SK-N-DZ (cell line): ENCODE data around the gene ARID1B.

Source experiments
- DNase-seq: peaks from one replicate; pipeline ENCODE4 v3.0.0-alpha.2; 2015; ENCODE audit warnings: low spot score

Gene ARID1B

DNA sequence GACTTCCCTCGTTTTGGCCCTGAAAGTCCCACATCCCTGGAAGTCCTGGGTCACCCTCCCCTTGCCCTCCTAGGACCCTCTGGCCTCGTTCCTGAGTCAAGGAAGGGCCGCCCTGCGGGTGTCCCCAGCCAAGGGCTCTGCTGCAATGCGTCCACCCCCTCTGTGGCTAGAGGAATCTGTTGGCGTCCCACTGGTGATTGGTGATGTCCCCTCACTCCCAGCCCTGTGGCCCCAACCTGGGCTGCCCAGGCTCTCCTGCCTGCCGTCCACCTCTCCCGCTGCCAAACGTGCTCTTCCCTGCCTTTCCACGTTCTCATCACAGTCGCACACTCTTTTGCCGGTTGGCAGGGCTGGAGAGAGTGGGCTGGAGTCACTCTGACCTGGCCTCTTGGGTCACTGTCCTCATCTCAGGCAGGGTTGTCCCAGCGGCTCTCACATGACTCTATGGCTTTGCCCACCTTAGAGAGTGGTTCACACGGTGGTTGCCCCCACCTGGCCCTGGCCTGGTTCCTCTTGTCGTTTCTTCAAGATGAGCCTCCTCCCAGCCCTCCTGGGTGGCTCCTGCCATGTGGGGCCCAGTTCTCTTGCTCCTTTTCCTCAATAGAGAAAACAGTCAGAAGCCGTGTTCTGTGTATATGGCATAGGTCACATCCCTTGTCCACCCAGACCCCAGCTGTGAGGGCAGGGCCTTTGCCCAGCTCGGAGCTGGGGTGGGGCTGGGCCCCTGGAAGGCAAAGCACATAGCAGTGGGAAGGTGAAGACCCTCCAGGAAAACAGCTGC lies 445.2 kb downstream of the ARID1B start:
- no peak for DNase-seq

- no peak for DNase-seq
These were observed 445.8 kb downstream of the ARID1B start for GRCh38 chr6:157223021-157223430.

GRCh38 chr6:157223511-157223910 lies 446.3 kb downstream of the ARID1B start:
- no peak for DNase-seq

DNA sequence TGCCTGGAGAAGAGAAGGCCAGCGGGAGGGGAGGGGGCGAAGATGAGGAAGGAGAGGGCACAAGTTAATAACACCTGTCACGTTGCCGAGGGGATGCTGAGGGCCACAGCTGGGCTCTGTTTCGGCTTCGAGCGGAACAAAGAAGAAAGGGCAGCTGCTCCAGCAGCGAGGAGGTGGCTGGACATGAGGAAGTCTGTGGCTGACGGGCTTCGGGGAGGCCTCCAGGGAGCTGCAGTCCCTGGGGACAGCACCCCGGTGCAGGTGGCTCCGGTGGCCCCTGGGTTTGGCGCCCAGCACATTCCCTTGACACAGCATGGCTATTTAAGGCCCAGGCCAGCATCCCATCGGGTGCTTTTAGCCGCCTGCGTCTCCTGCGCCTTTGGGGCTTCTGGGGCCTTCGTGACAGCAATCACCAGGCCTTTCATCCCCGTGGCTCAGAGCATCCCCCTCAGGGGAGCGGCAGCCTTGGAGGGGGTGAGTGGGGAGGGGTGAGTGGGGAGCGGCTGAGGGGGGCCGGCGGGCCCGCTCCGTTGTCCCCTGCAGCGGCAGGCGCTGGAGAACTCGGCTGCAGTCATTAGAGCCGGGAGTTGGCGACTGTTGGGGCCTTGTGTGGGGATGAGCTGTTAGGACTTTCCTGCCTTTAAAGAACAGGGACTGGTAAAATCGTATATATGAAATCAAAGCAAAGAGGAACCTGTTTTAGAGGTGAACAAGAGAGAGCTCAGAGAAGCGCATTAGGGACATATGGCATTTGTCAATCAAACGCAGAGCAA lies 447.2 kb downstream of the ARID1B start:
- DNase-seq = no peak

GRCh38 chr6:157224951-157225574 lies 447.9 kb downstream of the ARID1B start:
- DNase-seq = peak; percentile 66

DNA sequence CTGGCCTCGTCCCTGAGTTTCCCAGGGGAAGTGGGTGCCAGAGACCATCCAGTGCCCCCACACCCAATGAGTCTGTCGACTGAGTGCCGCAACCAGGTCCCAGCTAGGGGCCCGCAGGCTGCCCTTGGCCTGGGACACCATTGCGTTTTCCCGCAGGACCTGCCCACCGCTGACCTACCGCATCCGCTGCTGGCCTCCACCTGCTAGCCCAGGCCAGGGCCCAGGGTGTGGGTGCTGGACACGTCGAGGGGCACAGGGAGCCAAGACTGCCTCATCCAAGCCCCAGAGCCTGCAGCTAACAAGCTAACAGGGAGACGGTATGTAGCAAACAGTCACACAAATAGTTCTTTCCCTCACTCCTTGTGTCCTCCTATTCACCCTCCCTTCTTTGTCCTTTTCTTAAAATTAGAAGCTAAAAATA lies 448.4 kb downstream of the ARID1B start:
- no peak for DNase-seq

DNA sequence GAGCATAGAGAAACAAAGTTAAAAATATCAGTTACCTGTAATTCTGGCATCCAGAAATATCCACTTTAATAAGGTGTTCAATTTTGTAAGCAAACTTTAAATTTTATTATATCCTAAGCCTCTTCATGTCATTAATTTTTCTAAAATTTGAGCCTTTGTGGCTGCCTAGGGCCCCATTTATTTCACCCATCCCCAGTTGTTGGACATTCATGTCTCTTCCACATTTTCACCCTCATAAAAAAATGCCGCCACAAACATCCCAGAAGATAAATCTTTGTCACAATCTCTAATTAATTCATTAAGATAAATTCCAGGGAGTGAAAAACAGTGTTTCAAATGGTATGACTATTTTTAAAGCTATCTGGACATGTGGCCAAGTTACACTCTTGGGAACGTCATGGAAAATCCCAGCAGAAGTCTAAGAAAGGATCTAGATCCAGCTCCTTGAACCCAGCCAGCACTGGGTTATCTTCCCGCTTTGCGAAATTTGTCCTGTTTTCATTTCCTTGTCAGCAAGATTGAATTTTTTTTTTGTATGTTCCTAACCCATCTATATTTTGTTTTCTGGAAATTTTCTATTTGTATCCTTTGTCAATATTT lies 448.9 kb downstream of the ARID1B start:
- no peak for DNase-seq

- no peak for DNase-seq
These were observed 449.6 kb downstream of the ARID1B start for GRCh38 chr6:157226761-157227160.

DNA sequence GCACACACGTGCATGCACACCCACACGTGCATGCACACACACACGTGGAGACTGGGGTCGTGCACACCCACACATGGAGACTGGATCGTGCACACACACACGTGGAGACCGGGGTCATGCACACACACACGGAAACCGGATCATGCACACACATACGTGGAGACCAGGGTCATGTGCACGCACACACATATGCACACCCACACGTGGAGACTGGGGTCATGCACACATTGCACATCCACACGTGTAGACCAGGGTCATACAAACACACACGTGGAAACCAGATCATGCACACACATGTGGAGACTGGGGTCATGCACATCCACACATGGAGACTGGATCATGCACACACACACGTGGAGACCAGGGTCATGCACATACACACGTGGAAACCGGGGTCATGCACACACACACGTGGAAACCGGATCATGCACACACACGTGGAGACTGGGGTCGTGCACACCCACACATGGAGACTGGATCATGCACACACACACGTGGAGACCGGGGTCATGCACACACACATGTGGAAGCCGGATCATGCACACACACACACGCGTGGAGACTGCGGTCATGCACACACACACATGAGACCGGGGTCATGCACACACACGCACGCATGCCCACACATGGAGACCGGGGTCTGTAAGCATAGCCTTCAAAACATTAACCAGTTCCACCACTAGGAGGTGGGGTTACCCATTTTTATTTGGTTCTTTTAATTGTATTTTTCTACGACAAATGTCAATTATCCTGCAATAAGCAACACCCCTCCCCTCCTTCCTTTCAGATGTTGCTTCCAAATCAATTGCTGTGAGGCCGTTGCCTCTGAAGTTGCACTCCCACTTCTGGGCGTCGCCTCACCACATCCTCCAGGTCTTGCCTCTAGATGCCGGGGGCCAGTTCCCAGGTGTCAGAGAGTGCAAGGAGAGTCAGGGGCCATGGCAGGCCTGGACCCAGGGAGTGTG lies 450.3 kb downstream of the ARID1B start:
- no peak for DNase-seq

GRCh38 chr6:157228426-157229131 lies 451.4 kb downstream of the ARID1B start:
- peak; percentile 83 for DNase-seq

GRCh38 chr6:157229132-157229618 lies 452.0 kb downstream of the ARID1B start:
- DNase-seq = peak; percentile 62

- peak; percentile 75 for DNase-seq
These were observed 452.5 kb downstream of the ARID1B start for GRCh38 chr6:157229713-157230112.

DNA sequence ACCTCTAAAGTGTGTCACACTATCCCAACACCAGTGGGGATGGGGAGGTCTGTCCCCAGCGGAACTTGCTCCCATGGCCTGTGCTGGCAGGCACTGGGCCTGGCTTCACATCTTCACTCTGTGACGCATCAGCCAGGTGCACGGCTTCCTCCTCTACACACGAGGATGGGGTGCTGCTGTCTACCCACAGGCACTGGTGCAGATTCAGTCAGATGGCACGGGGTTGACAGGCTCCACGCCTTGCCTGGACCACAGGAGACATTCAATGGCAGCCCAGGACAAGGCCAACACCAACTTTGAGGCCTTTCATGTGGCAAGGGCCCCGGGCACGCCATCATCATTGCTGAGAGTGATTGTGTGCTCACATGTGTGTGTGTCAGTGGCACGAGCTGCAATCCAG lies 453.7 kb downstream of the ARID1B start:
- no peak for DNase-seq

DNA sequence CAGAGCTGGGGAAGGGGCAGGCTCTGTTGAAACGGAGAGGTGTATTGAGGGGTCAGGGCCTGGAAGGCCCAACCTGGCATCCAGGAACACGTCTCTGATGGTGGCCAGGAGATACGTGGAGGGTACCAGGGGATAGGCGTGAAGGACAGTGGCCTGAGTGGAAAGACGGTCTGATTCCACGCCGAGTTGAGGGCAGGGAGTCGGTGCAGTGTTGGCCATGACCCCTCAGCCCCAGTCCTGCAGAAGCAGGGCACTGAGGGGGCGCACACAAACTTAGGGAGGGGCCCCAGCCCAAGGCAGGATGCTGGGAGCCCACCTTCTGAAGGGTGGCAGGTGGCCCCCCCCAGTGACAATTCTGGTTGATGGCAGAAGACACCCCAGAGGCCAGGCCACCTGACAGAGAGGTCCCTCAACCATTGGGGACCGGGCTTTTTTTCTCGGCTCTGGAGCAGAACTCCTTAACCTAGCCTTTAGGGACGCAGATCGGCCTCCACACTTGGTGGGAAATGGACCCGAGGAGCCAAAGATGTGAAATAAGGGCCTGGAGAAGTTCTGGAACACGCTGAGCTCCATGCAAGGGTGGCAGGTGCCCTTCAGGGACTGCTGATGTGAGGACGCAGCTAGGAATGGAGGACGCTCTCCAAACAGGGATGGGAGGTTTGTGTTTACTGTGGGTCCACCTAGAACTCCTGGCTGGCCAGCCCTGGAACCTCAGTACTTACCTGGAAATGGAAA lies 455.1 kb downstream of the ARID1B start:
- no peak for DNase-seq

DNA sequence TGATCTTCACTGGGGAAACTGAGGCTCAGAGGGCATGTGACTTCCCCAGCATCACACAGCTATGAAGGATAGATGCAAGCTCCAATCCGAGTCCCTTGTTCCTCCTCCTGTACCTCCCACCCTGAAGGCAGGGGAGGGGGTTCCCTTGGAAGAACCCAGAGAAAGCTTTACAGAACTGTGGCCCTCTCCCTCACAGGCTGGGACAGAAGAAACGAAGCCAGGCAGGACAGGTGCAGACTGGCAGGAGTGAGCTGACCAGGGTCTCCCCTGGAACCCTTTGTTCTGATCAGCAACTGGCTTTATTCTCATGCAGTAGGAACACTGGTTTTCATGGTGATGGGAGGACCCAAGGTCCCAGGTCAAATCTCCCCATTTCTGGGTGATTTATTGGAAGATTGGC lies 456.0 kb downstream of the ARID1B start:
- no peak for DNase-seq

DNA sequence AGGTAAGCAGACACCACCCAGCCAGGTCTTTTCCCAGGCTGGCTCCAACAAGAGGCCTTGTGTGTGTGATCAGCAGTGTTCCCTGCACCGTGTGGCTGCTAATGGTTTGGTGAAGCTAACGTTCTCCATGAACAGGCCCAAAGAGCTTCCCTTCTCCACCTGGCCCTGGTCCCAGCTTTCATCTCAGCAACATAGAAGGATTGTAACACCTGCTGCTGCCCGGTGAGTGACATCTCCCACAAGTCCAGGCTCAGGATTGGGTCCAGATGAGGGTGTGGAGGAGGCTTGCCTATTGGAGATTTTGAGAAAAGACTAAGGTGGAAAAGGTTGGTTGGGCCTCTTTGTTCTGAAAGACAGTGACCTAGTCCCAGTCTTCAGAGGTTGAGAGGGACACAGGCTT lies 456.5 kb downstream of the ARID1B start:
- DNase-seq = no peak

- DNase-seq = no peak
These were observed 458.4 kb downstream of the ARID1B start for GRCh38 chr6:157235600-157236039.

DNA sequence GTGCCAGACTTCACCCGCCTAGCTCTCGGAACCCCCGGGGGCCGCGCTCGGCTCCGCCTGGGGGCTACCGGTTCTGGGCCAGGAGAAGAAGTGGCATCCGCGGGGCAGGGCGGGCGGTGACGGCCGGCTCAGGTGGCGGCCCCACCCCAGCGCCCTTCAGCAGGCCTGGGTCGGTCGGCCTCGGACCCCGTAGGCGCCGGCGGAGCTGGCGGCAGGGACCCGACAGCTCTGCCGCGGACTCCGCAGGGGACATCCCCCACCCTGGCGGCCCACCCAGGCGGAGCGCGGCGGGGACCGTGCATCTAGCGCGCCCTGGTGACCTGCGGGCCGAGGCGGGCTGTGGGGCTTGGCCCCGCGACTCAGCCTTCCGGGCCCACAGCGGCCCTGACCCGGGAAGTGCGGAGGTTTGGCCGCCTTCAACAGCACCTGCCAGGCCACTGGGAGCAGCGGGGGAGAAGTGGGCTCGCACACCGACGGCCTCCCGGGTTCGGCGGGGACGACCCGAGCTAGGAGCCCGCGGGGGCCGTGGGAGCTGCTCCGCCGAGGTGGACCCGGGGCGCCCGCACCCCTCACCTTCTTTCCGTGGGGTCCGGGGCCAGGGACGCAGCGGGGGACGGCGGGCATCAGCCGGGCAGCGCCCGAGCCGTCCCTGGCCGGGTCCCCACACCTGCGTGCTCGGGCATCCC lies 459.0 kb downstream of the ARID1B start:
- DNase-seq = no peak

GRCh38 chr6:157238346-157238745 lies 461.2 kb downstream of the ARID1B start:
- no peak for DNase-seq
